ENCODE data around the gene KIF16B. TPM values are rescaled to one million over a fixed set of nuclear protein-coding genes. Genes with fewer than 3 reads are reported as not detected.

KIF16B gene
- total RNA-seq, 1 experiment from 2014 or later: 6.1 TPM

Other genes with a start within 250 kb of the KIF16B start
- gene SNRPB2, start 156.6 kb upstream of the KIF16B start, total RNA-seq (2014; rRNA removed; shearing (Covaris generic); ENCODE audit: low replicate concordance): 52.4 and 94.6 TPM in 2 replicates
- not detected in 2 replicates for gene OTOR, start 174.9 kb upstream of the KIF16B start, total RNA-seq (2014; rRNA removed; shearing (Covaris generic); ENCODE audit: low replicate concordance)